Astrocyte of the hippocampus (primary cell): Measurements from ENCODE around the gene INKA2.
"Not testable (repeated sequence)": the region's sequence is repeated elsewhere in the genome, so short reads cannot be mapped to it uniquely, and the experiment has no call there.

Experiments
- DNase-seq: peaks from one replicate; pipeline ENCODE4 v3.0.0; 2011; ENCODE audit warnings: low read depth, low spot score

Gene INKA2

DNA sequence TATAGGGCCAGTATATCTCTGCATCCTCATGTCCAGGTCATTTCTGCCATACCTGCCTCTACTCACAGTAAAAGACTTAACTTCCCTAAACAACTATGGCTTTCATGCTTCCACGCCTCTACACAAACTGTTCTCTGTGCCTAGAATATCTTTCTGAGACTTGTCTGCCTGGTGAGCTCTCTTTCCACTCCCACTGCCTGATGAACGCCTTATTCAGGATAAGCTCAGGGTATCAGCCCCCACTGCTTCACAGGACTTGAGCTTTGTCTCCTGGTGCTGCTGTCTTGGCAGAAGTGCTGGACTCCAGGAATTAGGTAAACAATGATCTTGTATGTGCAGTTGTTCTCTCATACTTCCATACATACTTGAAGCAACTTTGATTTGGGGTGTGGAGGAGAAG, 11.7 kb upstream of the INKA2 start:
- DNase-seq = no peak

DNA sequence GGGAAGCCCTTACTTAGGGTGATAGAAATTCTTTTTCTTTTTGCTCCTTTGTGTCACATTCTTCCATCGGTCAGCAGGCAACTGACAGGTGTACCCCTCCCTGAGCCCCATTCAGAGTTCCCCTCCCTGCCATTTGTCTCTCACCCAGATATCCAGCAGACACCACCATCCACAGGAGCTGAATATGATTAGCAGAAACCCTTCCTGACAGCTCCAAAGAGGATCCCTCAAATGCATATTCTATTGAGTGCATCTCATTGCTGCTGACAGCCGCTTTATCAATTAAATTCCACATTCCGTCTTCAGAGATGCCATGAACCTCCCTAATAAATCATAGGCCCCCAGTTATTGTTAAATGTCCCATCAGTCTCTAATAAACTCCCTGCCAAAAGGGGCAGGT, 10.4 kb upstream of the INKA2 start:
- no peak for DNase-seq

DNA sequence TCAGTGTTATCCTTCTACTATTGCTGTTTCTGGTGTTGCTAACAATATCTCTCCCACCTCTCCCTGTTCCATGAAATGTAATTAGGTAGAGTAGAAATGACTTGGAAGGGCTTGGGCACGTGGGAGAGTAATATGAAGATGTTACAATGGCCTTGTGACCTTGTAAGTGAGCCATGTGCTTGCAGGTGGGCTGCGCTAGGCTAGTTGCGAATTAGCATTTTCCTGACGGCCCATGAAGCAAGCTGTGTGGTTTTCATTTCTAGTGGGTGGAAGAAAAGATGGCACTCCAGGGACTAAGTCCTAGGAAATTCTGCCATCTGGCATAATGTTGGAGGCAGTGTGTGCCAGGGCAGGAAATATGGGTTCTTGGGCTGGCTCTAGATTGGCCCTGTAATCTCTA, 8.8 kb upstream of the INKA2 start:
- DNase-seq = no peak

DNA sequence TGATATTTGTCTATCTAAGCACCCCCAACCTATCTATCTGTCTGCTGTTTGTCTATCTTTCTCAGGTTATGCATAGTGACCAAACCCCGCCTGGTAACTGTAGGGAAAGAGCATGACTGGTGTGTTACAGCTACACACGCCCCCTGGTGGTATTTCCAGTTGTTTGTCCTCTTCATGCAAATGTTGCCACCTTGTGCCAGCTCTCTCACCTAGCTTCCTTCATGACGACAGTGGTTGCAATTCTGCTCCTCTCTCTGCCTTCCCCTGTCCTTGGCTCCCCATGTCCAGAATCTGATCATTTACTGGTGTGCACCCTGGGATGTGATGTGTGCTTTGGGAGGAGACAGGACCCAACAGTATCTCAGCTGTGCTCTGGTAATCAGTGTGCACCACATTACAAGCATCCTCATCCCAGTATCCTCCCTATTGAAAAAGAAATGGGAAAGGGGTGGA, 8.1 kb upstream of the INKA2 start:
- peak; percentile 64 for DNase-seq

GRCh38 chr1:111746614-111746999, 7.4 kb upstream of the INKA2 start:
- no peak for DNase-seq

DNA sequence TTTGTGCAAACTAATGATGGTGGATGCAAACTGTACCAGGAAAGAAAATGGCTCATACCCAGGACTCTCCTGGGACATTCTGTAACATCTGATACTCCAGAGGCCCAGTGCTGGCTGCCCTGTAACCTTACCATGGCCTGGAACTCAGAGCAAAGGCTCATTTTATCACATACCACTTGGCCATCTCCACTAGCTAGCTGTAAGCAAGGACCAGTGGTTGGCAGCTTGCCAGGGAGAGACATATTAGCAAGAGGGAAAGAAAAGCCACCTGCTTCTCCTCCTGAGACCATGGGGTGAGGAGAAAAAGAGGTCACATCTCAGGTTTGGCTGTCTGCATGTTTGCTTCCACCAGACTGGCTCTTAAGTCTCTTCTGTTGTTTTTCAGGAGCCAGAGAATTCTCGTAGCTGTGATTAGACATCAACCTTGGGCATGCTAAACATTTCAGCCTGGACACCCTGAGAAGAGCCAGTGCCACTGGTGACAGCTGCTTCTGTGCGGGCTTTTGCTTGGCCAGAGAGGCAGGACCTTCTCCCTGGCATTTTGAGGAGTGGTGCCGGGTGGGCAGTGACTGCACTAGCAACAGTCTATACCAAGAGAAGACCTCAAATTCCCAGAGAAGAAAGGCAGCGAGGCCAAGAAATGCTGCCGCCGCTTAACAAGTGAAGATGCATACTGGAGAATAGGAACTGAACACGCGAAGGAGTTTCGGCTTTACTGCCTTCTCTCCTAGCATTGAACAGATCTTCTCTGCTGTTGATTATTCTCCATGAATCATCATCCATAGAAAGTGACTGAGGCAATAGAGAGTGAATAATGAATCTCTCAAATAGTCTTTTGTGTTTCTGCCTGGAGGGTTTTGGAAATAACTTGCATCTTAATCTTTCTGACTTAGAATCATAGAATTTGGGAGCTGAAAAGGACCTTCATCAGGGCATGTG, 6.7 kb upstream of the INKA2 start:
- DNase-seq = no peak

- DNase-seq = no peak
These were observed 4.5 kb upstream of the INKA2 start for GRCh38 chr1:111743679-111744101.

DNA sequence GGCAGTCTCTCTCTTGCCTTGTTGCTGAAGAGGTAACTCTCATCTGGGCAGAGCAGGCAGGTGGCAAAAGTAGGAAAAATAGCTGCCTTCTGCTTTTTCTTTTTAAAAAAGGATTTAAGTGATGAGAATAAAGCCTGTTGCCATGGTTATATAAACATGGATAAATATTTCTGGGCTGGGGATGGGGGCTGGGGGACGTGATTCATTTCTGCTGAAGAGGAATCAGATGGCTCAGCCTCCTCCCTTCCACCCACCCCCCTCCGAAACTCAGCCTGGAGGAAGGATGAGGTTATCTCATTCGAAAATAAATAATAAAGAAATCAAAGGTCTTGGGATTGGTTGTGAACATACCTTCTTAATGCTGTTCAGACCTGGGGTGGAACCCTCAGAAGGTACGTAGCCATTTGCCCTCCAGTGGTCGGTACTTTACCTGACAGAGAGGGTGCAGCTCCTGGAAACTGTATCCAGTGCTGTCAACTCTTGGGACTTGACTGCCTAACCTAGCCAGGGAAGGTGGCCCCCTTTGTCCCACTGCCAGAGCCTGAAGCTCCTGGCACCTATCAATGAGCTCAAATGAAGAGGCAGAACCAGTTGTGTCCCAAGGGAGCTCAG, 3.8 kb upstream of the INKA2 start:
- no peak for DNase-seq

- not testable (repeated sequence) for DNase-seq
These were observed 3.1 kb upstream of the INKA2 start for GRCh38 chr1:111742292-111742691.

DNA sequence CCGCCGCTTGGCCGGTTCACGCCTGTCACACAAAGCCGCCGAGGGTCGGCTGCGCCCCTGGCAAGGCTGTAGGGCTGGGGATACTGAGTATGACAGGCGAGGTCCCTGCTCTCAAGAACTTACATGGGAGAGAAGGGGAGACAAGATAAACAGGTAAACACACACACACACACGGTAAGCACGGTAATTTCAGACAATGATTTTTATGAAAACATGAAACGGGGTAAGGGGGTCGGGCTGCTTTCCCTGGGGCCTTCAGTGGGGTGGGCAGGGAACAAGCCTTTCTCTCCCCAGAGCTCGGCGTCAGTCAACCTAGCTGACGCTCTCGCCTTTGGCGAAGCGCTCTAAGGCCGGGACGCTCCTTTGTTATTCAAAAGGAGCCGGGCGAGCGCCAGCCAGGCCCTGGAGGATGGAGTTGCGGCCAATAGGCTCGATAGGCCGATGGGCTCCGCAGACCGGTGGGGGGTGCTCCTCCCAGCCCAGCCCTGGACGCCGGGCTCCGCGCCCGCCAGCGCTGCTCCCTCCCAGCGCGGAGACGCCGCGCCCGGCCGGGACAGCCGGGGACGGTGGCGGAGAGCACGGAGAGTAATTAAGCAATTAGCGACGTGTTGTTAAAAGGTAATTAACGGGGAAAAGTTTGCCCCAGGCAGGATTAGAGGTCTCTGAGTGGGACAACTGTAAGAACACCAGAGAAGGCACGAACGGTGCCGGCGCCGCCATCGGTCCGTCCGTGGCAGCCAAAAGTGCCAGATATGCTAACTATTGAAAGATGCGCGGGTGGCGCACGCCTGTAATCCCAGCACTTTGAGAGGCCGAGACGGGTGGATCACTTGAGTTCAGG, 950 bp upstream of the INKA2 start:
- DNase-seq = peak; percentile 89

GRCh38 chr1:111738436-111739193, 580 bp downstream of the INKA2 start:
- peak; percentile 83 for DNase-seq

DNA sequence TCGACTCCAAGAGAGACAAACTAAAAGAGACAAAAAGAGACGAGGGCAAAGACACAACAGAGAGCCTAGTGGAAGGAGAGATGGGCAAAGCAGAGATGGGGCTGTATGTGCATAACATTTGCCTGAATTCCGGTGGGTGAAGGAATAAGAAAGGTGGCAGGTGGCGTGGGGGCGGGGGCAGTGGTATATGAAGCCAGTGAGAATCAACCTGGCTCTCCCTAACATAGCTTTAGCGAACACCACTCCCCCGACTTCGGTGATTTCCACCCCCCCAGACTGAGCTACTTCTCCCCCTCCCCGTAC, 1.1 kb downstream of the INKA2 start:
- DNase-seq = no peak

DNA sequence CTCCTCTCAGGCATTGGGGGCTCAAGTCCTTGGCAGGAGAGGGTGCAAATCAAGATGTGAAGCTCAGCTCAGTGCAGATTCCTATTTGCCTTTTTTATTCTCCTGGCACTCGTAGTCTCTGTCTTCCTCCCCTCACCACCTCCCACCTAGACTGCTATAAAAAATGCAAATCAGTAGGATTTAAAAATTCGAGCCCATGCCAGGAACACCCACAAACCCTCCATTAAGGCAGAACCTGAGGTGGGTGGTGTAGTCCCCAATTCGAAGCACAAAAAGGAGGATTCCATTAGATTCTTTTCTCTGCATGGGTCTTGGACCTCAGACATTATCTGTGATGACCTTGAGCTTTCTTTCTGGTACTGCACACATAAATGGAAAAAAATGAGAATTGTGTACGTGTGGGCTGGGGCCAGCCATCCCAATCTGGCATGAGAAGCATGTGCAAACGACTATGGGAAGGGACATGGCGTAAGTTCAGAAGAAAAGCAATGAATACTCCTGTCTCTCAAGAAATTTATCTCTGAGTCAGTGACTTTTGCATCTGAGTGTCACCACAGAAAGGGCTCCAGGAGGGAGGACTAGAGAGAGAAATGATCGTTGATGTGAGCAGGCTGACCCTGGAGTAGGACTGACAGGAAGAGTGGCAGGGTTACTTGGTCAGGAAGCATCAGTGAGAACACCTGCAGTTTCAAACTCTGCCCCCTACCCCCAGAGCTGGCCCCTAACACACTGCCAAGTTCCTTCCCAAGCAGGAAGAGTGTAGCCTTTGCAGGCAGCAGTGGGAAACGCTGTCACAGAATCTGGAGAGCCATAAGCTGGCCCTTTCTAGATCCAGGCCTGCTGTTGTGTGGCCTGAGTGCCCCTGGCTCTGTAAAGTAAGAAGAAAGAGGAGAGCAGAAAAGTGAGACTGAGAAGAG, 1.7 kb downstream of the INKA2 start:
- no peak for DNase-seq

- peak; percentile 49 for DNase-seq
These were observed 2.5 kb downstream of the INKA2 start for GRCh38 chr1:111736548-111737215.

DNA sequence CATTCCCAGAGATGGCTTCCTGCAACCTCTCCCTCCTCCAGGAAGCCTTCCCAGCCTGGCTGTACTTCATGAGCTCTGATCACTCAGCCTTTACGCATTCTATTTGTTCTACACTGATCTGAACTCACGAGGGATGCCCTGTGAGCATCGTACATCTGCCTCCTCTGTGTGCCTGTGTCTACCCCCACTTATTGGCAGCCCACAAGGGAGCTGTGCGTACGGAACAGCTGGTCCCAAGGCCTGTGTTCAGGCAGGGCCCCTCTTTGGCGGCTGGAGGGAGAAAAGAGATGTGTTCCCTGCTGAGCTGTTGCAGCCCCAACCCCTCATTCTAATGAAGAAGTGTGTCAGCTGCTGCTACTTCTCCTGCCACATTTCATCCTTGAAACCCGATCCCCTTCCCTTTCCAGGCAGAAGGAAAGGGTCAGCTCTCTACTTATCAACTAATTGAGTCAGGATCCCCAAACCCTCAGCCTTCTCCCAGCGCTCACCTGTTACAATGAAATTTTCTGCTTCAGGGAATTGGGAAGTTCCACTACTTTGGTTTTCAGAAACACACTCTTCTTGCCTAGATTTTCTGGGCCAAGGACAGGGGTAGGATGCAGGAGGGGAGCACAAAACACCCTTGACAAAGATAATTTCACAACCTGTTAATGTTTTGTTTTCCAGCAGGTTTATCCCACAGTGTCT, 3.2 kb downstream of the INKA2 start:
- DNase-seq = no peak

GRCh38 chr1:111735321-111735720, 3.9 kb downstream of the INKA2 start:
- no peak for DNase-seq

DNA sequence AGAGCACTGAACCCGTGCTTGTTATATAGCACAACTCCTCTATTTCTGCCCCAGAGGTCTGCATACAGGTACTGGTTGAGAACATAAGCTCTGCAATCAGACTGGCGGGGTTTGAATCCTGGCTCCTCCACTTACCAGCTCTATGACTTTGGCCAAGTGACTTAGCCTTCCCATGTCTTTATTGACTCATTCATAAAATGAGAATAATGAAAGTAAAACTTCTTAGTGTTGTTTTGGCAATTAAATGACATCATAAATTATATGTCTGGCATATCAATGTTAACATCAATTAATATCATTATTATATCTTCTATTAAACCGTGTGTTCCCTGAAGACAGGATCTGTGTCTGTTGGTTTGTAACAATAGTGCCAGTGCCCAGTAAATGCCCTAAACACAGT, 4.3 kb downstream of the INKA2 start:
- DNase-seq = no peak

- DNase-seq = no peak
These were observed 4.8 kb downstream of the INKA2 start for GRCh38 chr1:111734426-111734825.

- no peak for DNase-seq
These were observed 5.2 kb downstream of the INKA2 start for GRCh38 chr1:111733992-111734341.
